HG03354 (cell line): Measurements from ENCODE around the gene OLA1.

Experiments used
- ATAC-seq: cut with Tn5 transposase; IDR thresholded peaks from one replicate; pipeline ENCODE4 v1.9.1; 2021; ENCODE audit warnings: mild to moderate bottlenecking; ENCODE audit not compliant: unreplicated experiment, poor library complexity, severe bottlenecking

Gene OLA1

DNA sequence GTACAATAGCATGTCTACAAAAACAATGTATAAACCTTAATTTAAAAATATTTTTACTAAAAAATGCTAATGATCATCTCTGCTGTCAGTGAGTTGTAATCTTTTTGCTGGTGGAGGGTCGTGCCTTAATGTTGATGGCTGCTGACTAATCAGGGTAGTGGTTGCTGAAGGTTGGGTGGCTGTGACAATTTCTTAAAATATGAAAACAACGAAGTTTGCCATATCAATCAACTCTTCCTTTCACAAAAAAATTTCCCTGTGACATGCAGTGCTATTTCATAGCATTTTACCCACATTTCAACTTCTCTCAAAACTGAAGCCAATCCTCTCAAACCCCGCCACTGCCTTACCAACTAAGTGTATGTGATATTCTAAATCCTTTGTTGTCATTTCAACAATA is 112.4 kb downstream of the OLA1 start:
- ATAC-seq: no peak

DNA sequence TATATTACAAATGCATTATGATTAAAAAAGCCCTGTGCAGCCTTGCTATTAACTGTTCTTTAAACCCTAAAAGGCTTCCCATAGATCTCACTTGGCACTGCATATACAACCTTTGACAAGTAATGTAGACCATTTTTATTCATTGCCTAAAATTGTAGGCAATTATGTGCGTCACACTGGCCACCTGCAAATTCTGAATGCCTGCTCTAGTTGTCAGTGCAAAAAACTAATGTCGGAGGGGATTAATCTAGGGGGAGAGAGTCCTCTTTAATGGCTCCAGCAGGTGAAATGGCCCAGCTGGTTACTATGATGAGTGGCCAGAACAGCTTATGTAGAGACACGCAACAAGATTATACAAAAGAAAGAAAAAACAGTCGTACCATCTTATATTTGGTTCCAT is 123.2 kb downstream of the OLA1 start:
- no peak for ATAC-seq

- no peak for ATAC-seq
Observed at GRCh38 chr2:174124181-174124580, 124.2 kb downstream of the OLA1 start.

DNA sequence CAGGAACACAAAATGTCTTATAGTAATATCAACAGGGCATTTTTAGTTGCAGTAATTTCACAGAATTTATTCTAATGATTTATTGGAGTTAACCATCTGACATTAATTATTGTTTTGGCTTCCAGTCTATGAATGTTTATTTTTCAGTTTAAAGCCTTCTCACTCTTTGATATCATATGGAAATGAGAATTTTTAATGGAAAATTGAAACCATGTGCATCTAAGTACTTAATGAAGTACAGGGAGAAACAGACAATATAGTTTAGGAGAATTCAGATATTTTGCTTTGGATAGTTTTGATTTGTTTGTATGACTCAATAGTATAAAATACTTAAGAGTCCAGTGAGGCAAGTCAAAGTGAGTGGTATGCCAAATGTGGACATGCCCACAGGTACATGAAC is 126.1 kb downstream of the OLA1 start:
- no peak for ATAC-seq

- ATAC-seq: no peak
Observed at GRCh38 chr2:174121612-174122011, 126.7 kb downstream of the OLA1 start.

- ATAC-seq: no peak
Observed at GRCh38 chr2:174121175-174121574, 127.2 kb downstream of the OLA1 start.

DNA sequence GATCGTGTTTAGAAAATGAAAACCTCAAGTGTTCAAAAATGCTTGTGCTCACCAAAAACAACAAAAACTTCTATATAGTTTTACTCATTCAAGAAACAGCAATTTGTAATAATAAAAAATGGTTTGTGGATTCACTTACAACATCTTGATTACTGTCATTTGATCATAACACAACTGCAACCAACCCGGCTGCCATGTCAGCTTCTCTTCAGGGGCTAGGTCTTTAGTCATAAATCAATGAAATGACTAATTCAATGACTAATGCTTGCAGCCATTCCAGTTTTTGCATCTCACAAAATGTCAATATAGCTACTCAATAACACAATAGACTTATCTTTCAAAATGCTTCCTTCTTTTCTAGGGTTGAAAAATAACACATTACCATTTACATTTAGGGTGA is 128.0 kb downstream of the OLA1 start:
- ATAC-seq: no peak

DNA sequence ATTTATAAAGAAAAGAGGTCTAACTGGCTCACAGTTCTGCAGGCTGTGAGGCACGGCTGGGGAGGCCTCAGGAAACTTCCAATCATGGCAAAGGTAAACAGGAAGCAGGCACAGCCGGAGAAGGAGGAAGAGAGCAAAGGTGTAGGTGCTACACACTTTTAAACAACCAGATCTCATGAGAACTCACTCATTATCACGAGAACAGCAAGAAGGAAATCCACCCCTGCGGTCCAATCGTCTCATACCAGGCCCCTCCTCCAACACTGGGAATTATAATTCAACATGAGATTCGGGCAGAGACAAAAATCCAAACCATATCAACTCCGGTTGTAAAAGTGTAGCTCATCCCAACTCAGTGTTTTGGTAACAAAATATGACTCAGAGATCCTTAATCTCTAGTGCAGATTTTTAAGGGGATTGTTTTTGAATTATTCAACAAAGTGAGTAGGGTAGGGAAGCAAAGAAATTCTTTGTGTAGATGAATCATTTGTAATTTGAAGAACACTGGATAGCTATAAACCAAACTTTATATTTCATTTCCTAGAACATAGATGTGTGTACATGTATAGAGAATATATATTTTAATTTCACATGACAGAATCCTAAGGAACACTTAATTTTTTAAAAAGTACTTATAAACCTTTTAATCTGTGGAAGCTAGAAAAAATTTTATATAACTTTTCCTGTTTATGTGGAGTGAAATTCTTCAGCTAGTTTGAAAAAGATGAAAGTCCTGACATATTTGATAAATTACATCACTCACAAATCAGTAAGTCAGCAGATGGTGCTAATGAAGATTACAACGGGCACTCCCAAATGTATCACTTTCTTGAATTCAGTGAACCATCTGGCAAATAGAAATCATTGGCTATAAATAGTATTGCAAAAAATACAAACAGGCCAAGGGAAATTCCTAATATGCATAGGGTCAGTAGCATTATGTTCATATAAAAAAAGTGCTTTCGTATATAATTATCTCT is 130.1 kb downstream of the OLA1 start:
- no peak for ATAC-seq

DNA sequence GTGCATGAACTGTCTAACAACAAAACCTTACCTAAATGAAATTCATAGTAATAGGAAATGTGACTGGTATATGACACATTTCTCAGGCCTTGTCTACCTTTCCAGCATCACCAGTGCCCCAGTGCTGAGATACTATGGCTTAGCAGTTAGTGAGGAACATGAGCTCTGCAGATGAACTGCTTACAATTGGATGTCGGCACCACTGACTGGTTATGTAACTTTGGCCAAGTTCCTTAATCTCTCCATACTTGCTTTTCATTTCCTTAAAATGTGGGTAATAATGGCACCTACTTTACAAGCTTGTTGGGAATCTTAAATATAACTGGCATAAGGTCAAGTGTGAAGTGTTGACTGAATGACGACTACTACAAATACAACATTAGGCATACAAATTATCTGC is 136.3 kb downstream of the OLA1 start:
- no peak for ATAC-seq

DNA sequence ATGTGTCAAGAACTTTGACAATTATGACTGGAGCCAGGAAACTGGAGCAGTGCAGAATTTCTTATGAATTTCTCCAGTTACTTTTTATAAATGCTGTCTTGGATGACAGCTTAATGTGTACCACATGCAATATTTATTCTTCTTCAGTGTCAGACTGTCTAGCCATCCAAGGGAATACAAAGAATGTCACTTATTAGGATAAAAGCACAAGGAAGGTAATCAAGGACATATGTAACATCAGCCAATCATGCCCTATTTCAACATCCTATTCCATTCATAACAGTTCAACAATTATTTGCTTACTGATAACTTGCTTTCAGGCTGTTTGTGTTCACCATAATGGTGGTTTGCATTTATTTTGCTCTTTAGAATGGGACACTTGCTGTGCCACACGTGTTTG is 139.8 kb downstream of the OLA1 start:
- no peak for ATAC-seq

DNA sequence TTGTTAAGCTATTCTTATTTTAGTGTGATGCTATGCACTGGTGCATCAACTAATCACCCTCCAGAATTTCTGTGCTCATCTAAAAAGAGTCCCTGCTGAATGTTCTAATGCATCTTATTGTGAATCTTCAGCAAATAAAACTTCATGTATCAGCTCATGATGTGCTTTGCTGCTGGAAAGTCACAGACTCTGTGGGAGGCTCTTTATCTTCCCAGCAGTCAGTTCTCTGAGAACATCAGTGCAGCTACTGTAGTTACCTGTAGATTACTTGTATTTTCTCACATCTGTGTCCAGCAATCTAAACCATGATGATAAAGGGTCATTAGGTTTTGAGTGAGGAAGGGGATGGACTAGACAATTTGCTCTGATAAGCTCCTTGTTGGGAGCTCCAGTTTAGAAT is 141.6 kb downstream of the OLA1 start:
- no peak for ATAC-seq

- no peak for ATAC-seq
Observed at GRCh38 chr2:174094542-174094941, 153.8 kb downstream of the OLA1 start.

DNA sequence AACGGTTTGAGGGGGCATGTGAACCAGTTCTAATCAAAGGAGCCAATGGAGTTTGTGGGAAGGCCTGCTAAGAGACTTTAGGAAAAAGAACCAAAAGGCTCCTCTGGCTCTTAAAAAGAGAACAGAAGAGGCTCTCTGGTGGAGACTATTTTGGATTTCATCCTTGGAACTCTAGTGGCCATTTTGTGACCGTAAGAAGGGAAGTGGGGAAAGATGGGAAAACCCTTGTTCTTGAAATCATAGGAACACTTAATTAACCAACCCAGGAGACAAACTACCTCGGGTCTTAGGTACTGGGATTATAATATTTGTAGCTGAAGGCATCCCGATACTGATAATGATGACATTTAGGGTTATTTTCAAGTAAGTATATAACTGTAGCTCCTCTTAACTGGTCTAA is 157.9 kb downstream of the OLA1 start:
- no peak for ATAC-seq

GRCh38 chr2:174088706-174089460 is 159.4 kb downstream of the OLA1 start:
- no peak for ATAC-seq

DNA sequence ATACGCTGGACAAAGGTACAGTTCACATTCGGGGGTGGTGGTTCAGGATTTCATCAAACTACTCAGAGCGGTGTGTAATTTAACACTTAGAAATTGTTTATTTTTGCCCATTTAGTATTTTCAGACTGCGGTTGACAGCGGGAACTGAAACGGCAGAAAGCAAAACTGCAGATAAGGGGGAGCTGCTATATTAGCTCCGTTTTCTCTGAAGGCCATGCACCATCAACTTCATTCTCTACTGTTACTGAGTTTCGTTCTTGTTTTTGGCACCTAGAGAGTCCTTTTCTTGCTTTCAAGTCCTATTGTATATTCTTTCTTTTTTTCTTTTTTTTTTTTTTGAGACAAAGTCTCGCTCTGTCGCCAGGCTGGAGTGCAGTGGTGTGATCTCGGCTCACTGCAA is 161.6 kb downstream of the OLA1 start:
- no peak for ATAC-seq

- no peak for ATAC-seq
Observed at GRCh38 chr2:174085781-174086180, 162.6 kb downstream of the OLA1 start.

DNA sequence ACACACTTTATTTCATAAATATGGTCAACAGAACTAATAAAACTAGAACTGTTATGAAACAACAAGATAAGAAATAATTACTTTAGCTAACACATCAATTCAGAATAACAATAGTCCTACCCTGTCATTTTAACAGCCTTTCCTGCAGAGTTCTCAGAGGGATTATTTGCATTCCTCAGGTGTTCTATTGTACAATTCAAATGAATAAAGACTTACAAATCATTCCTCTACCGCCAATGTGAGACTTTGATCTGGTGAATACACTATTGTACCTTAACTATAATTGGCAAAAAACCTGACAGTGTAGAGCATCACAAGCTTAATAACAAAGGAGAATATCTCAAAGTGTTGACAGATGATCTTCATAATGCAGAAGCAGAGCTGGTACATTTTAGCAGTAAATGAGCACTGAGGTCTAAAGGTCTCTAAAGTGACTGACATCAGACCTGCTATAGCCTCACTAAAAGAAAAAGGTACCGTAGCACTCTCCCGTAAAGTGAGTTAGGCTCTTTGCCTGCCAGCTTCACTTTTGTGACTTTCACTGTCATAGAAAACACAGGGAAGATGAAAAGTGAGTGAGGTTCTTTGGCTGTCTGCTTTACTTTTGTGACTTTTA is 164.4 kb downstream of the OLA1 start:
- ATAC-seq: no peak

DNA sequence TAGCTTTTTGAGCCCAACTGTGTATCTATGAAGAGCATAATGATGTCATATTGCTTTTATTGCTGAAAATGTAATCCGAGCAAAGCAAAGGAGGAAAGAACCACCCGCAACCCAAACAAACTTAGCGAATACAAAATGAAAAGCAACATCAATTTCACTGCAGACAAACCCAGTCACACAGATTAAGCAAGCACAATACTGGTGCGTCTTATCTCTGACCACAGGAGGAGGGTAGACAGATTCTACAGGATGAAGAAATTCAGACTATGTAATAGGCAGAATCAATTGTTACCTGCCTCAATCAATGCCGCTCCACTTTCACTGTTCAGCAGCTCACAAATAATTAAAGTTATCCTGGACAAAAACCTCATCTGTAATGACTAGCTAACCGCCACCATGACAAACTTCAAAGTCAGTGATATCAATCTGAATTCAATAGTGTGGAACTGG is 167.6 kb downstream of the OLA1 start:
- no peak for ATAC-seq

DNA sequence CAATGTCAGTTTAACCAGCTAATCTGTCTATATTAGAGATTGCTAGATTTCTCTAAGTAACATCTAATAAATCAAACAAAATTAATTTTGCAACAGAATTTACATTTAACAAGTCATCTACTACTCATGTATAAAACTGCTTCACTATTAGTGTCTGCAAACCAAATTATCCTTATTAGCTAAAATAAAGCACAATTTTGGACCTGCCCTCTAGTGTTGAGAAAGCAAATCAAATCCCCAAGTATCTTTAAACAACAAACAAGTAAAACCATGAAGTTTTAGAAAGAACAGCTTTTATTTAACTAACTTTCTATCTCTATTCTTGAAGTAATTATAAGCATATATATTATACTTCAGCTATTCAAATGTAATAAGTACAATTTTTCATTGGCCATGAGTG is 170.1 kb downstream of the OLA1 start:
- no peak for ATAC-seq

GRCh38 chr2:174076975-174077374 is 171.4 kb downstream of the OLA1 start:
- no peak for ATAC-seq
